H1 (cell line): Measurements from ENCODE around the gene CACNG6. TPM values are rescaled to one million over a fixed set of nuclear protein-coding genes. Genes with fewer than 3 reads are reported as not detected.

Experiments used
- BCL11A ChIP-seq, 2 experiments: IDR thresholded peaks; one replicate each; pipeline ENCODE4 v1.6.1; 2011; ENCODE audit warnings: low read depth in 2 of 2, low read length in 2 of 2, mild to moderate bottlenecking in 2 of 2
- CEBPB ChIP-seq: IDR thresholded peaks from 2 replicates; pipeline ENCODE4 v1.6.1; 2012; ENCODE audit warnings: low read depth, low read length
- CREB1 ChIP-seq: IDR thresholded peaks from 2 replicates; pipeline ENCODE4 v1.6.1; 2012; ENCODE audit warnings: inconsistent platforms
- KDM1A ChIP-seq: fragments of 200-600, 300-600 bp; sonication (generic); IDR thresholded peaks from 2 replicates; pipeline ENCODE4 v1.7.1; 2016; ENCODE audit warnings: mild to moderate bottlenecking, low read length, borderline replicate concordance
- MAX ChIP-seq: IDR thresholded peaks from 2 replicates; pipeline ENCODE4 v1.6.1; 2012; ENCODE audit warnings: inconsistent platforms
- RAD21 ChIP-seq, 2 experiments: IDR thresholded peaks in 1 of 2; conservative IDR thresholded peaks in 1 of 2; 2 replicates each; pipeline ENCODE4 v1.6.1; 2011; ENCODE audit warnings: low read depth in 2 of 2, low read length in 2 of 2, improper control_type of control experiment in 1 of 2, inconsistent platforms in 1 of 2, mild to moderate bottlenecking in 1 of 2, moderate library complexity in 1 of 2
- SAP30 ChIP-seq: fragments of 300-600 bp; sonication (generic); IDR thresholded peaks from 2 replicates; pipeline ENCODE4 v1.7.1; 2012; ENCODE audit warnings: low read length, moderate library complexity, mild to moderate bottlenecking, inconsistent platforms; ENCODE audit not compliant: insufficient read depth, insufficient replicate concordance
- SP1 ChIP-seq: IDR thresholded peaks from 2 replicates; pipeline ENCODE4 v1.6.1; 2011; ENCODE audit warnings: low read depth, low read length
- TEAD4 ChIP-seq: IDR thresholded peaks from 2 replicates; pipeline ENCODE4 v1.6.1; 2012; ENCODE audit warnings: low read depth, low read length, inconsistent platforms, mixed read lengths
- polyA plus RNA-seq, 7 experiments: library from polyadenylated mRNA; depleted of rRNA in 3 of 7; stranded (reverse) in 5 of 7; unstranded in 2 of 7; fragments of >200 nt in 5 of 7; fragments of 200-250 nt in 2 of 7; gene quantifications; 1 replicate in 5 of 7; 2 replicates in 1 of 7; 4 replicates in 1 of 7; pipeline versions ENCODE4 v1.2.1 to v1.2.3, GENCODE V29; 2011 to 2013; ENCODE audit warnings: missing spikeins in 2 of 7, mixed read lengths in 2 of 7
- total RNA-seq: library from RNA; stranded (reverse); fragmentation: NEBNext Ultra II Directional; extraction: Animal tissue kit (Norgen Biotek cat#: 25700); gene quantifications from 2 replicates; pipeline ENCODE4 v1.2.1, GENCODE V29; 2021

Gene CACNG6
- total and polyA plus RNA-seq, 2 of the 8 experiments (the other 6 are each of a cell fraction or from before 2014, with no cell fraction given): 1.2 to 1.6 TPM

- TF ChIP-seq CEBPB (0 out of 2 replicates have a peak, but pooled peaks have one; percentile 23), RAD21 (IDR thresholded peaks at IDR 0.05 in 1 of 2, conservative IDR thresholded peaks at IDR 0.05 in 1 of 2; ENCODE audit: low read depth in 2 of 2, low read length in 2 of 2) (peak in 1 of 2 experiments; percentile 8; a peak in 1 of 4 replicates), KDM1A (no peak), SAP30 (no peak), BCL11A (IDR thresholded peaks at IDR 0.05; ENCODE audit: low read depth in 2 of 2, low read length in 2 of 2) (no peak), TEAD4 (no peak), MAX (peak; percentile 55; the same call in 1 of the 2 replicates), CREB1 (peak; percentile 78), SP1 (peak; percentile 52; the same call in 1 of the 2 replicates)
- TF ChIP-seq, all 59 proteins: peak for 7
Measured at GRCh38 chr19:53945441-53945840, 46.0 kb upstream of the CACNG6 start (continued).
